Fibroblast of the aortic adventitia (primary cell): ENCODE data around the gene ENG. TPM values are rescaled to one million over a fixed set of nuclear protein-coding genes. Genes with fewer than 3 reads are reported as not detected.

Experiments used
- DNase-seq: peaks from one replicate; pipeline ENCODE4 v3.0.0-alpha.2; 2010; ENCODE audit warnings: low read depth
- H3K4me3 ChIP-seq: 2 replicates; pipeline ENCODE4 v1.5.1; 2011; ENCODE audit warnings: low read depth, mild to moderate bottlenecking, control low read depth, low read length, moderate library complexity
- total RNA-seq: library from RNA; depleted of rRNA; stranded (reverse); fragments of >200 nt; gene quantifications from 2 replicates; pipeline ENCODE4 v1.2.3, GENCODE V29; 2012; ENCODE audit warnings: low replicate concordance
- TF ChIP-seq, protein P1 (sequence below): IDR thresholded peaks from 2 replicates; pipeline ENCODE4 v1.5.1; 2011; ENCODE audit warnings: mild to moderate bottlenecking, low read length, control low read depth, inconsistent platforms; ENCODE audit not compliant: insufficient read depth

ENG gene
- total RNA-seq, 1 donor, result 62.0 TPM

DNA sequence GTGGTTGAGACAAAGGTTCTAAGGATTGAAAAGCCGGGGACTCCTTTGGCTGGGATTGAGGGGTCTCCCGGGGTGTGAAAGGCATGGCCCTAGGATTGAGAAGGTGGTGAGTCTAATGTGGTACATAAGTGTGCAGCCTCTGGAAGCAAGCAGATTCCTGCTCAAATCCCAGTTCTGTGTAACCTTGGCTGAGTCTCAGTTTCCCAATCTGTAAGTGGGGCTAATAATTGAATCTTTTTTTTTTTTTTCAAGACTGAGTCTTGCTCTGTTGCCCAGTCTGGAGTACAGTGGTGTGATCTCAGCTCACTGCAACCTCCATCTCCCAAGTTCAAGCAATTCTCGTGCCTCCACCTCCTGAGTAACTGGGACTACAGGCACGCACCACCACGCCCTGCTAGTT is 81.9 kb downstream of the ENG start:
- no peak for DNase-seq
- TF ChIP-seq, protein P1, sequence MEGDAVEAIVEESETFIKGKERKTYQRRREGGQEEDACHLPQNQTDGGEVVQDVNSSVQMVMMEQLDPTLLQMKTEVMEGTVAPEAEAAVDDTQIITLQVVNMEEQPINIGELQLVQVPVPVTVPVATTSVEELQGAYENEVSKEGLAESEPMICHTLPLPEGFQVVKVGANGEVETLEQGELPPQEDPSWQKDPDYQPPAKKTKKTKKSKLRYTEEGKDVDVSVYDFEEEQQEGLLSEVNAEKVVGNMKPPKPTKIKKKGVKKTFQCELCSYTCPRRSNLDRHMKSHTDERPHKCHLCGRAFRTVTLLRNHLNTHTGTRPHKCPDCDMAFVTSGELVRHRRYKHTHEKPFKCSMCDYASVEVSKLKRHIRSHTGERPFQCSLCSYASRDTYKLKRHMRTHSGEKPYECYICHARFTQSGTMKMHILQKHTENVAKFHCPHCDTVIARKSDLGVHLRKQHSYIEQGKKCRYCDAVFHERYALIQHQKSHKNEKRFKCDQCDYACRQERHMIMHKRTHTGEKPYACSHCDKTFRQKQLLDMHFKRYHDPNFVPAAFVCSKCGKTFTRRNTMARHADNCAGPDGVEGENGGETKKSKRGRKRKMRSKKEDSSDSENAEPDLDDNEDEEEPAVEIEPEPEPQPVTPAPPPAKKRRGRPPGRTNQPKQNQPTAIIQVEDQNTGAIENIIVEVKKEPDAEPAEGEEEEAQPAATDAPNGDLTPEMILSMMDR, result no peak

DNA sequence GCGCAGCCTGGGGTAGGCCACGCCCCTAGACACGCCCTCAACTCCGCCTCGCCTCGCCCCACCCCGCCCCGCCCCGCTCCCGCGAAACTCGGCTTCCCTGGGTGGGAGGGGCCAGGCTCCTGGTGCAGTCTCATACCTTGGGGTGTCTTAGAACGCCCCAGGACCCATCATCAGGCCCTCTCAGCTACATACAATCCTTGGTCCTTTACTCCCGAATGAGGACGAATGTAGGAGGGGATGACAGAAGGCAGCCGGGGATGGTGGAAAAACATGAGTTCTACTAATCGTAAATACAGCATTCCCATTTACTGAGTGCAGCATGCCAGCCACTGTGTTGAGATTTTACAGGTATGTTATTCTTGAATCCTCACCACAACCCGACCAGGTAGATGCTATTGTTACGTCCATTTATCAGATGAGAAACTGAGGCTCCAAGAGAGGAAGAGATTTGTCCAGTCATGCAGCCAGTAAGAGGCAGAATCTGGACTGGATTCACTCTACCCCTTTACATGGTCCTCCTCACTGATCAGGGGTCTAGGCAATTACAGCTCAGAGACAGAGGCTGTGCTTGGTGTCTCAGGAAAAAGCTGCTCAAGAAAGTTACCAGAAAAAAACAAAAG is 82.8 kb downstream of the ENG start:
- TF ChIP-seq, protein P1, result no peak
- H3K4me3 ChIP-seq, result peak overlapping the region; percentile 53
- DNase-seq, result no peak

More for the DNA sequence above, 81.9 kb downstream of the ENG start:
- H3K4me3 ChIP-seq, result no peak overlapping the region

- DNase-seq, result peak; percentile 92
- peak overlapping the region; percentile 59 for H3K4me3 ChIP-seq
- TF ChIP-seq, protein P1, result no peak
Measured at GRCh38 chr9:127770905-127771569, 83.4 kb downstream of the ENG start.

GRCh38 chr9:127770583-127770904 is 83.9 kb downstream of the ENG start:
- TF ChIP-seq, protein P1, result no peak
- no peak overlapping the region for H3K4me3 ChIP-seq

DNA sequence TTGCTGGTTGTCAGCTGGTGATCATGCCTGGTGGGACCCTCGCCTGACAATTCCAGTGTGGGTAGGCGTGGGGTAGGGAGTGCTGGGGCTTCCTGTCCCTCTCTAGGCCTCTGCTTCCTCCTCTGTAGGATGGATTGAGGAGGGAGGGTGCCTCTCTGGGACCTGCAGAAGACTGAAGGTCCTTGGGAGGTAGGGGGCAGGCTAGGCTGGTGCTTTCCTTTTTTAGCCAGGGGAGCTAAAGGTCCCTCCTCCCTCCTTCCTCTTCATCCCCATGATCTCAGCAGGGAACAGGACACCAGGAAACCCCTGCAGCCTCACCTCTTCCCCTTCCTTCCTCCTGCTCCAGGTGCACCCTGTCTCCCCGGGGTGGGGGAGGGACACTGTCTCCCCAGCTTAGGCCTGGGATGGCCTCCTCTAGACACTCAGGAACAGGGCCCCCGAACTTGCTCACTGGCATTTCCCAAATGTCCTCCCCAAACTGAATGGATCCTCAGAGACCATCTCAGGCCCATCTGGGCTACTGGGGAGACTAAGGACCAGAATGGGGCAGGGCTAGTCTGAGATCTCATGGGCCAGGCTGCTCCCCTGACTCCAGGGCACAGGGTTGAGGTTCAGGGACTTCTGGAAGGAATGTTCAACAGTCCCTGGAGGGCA is 84.4 kb downstream of the ENG start:
- no peak overlapping the region for H3K4me3 ChIP-seq
- DNase-seq, result no peak
- TF ChIP-seq, protein P1, result no peak

More at GRCh38 chr9:127770583-127770904, 83.9 kb downstream of the ENG start:
- DNase-seq, result no peak

DNA sequence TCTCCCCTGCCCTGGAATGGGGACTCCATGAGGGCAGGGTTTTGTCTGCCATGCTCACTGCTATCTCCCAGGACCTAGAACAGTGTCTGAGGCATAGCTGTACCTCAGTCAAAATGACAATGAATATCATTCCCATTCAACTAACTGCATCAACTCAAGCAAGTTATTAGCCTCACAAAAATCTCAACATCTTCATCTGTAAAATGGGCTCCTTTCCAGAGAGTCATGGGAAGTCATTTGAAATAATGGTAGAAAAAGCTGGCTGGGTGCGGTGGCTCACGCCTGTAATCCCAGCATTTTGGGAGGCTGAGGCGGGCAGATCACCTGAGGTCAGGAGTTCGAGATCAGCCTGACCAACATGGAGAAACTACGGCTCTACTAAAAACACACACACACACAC is 85.4 kb downstream of the ENG start:
- TF ChIP-seq, protein P1, result no peak

More for the DNA sequence above, 85.4 kb downstream of the ENG start:
- DNase-seq, result no peak
- H3K4me3 ChIP-seq, result no peak overlapping the region
